ENCODE results near the gene KHK.
"Not testable (repeated sequence)": the region's sequence is repeated elsewhere in the genome, so short reads cannot be mapped to it uniquely, and the experiment has no call there.

The KHK gene

GRCh38 chr2:27099334-27099955 lies 12.9 kb downstream of the KHK start:
- H3K4me3 ChIP-seq (ENCODE audit: low read depth, low read length): no peak overlapping the region
- no peak for DNase-seq (ENCODE audit: low read depth)
- no peak for TF ChIP-seq CTCF (IDR thresholded peaks at IDR 0.05; ENCODE audit: insufficient read depth, low read depth, low read length, missing control alignments)

DNA sequence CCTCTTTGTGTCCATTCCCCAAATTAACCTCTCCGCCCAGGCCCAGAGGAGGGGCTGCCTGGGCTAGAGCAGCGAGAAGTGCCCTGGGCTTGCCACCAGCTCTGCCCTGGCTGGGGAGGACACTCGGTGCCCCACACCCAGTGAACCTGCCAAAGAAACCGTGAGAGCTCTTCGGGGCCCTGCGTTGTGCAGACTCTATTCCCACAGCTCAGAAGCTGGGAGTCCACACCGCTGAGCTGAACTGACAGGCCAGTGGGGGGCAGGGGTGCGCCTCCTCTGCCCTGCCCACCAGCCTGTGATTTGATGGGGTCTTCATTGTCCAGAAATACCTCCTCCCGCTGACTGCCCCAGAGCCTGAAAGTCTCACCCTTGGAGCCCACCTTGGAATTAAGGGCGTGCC lies 13.5 kb downstream of the KHK start:
- no peak for TF ChIP-seq CTCF (IDR thresholded peaks at IDR 0.05; ENCODE audit: insufficient read depth, low read depth, low read length, missing control alignments)
- DNase-seq (ENCODE audit: low read depth): no peak

DNA sequence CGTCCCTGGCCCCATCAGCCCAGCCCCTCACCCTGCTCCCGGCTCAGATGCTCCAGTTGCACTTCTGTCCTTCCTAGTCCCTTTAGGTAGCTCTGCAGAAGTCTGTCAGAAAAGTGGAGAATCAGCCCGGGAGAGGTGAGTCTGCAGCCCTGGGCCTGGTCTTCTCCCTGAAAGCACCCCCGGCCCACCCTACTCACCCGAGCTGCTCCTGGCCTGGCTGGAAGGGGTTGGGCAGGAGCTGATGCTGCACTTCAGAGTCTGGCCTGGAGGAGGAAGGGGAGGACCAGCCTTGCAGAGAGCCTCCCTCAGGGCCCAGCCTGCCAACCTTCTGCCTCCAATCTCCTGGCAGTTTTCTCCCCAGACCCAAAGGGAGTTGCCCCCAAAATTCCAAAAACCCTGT lies 15.8 kb downstream of the KHK start:
- H3K4me3 ChIP-seq (ENCODE audit: low read depth, low read length): no peak overlapping the region
- no peak for DNase-seq (ENCODE audit: low read depth)
- TF ChIP-seq CTCF (IDR thresholded peaks at IDR 0.05; ENCODE audit: insufficient read depth, low read depth, low read length, missing control alignments): no peak

More for the DNA sequence above, 13.5 kb downstream of the KHK start:
- no peak overlapping the region for H3K4me3 ChIP-seq (ENCODE audit: low read depth, low read length)

GRCh38 chr2:27105981-27106380 lies 19.4 kb downstream of the KHK start:
- no peak overlapping the region for H3K4me3 ChIP-seq (ENCODE audit: low read depth, low read length)
- TF ChIP-seq CTCF (IDR thresholded peaks at IDR 0.05; ENCODE audit: insufficient read depth, low read depth, low read length, missing control alignments): no peak
- DNase-seq (ENCODE audit: low read depth): no peak

DNA sequence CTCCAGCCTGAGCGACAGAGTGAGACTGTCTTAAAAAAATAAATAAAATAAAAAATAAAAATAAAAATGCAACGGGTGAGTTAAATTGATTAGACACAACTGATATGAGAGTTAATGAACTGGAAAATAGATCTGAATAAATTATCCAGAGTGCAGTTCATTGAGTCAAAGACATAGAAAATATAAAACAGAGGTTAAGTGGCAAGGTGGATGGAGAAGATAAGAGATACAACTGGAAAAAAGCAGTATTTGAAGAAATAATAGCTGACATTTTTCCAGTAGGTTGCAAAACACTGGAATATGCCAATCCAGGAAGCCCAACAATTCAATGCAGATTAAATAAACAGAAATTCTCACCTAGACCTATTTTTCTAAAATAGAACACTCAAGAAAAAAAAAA lies 21.6 kb downstream of the KHK start:
- no peak for DNase-seq (ENCODE audit: low read depth)
- no peak for TF ChIP-seq CTCF (IDR thresholded peaks at IDR 0.05; ENCODE audit: insufficient read depth, low read depth, low read length, missing control alignments)
- H3K4me3 ChIP-seq (ENCODE audit: low read depth, low read length): no peak overlapping the region

GRCh38 chr2:27109083-27109482 lies 22.5 kb downstream of the KHK start:
- DNase-seq (ENCODE audit: low read depth): no peak
- no peak for TF ChIP-seq CTCF (IDR thresholded peaks at IDR 0.05; ENCODE audit: insufficient read depth, low read depth, low read length, missing control alignments)
- H3K4me3 ChIP-seq (ENCODE audit: low read depth, low read length): no peak overlapping the region

DNA sequence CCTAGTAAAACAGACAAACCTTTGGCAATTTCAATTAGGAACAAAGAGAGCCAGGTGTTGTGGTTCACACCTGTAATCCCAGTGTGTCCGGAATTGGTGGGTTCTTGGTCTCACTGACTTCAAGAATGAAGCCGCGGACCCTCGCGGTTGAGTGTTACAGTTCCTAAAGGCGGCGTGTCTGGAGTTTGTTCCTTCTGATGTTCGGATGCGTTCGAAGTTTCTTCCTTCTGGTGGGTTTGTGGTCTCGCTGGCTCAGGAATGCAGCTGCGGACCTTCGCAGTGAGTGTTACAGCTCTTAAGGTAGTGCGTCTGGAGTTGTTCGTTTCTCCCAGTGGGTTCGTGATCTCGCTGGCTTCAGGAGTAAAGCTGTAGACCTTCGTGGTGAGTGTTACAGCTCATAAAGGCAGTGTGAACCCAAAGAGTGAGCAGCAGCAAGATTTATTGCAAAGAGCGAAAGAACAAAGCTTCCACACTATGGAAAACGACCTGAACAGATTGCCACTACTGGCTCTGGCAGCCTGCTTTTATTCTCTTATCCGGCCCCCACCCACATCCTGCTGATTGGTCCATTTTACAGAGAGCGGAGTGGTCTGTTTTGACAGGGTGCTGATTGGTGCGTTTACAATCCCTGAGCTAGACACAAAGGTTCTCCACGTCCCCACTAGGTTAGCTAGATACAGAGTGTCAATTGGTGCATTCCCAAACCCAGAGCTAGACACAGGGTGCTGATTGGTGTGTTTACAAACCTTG lies 24.2 kb downstream of the KHK start:
- not testable (repeated sequence) for DNase-seq (ENCODE audit: low read depth)

DNA sequence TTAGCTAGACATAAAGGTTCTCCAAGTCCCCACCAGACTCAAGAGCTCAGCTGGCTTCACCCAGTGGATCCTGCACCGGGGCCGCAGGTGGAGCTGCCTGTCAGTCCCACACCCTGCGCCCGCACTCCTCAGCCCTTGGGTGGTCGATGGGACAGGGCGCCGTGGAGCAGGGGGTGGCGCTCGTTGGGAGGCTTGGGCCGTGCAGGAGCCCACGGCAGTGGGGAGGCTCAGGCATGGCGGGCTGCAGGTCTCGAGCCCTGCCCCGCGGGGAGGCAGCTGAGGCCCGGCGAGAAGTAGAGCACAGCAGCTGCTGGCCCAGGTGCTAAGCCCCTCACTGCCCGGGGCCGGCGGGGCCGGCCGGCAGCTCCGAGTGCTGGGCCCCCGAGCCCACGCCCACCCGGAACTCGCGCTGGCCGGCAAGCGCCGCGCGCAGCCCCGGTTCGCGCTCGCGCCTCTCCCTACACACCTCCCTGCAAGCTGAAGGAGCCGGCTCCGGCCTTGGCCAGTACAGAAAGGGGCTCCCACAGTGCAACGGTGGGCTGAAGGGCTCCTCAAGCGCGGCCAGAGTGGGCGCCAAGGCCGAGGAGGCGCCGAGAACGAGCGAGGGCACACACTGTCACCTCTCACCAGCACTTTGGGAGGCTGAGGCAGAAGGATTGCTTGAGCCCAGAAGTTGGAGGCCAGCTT lies 25.0 kb downstream of the KHK start:
- not testable (repeated sequence) for H3K4me3 ChIP-seq (ENCODE audit: low read depth, low read length); DNase-seq (ENCODE audit: low read depth)

More for the DNA sequence above, 24.2 kb downstream of the KHK start:
- H3K4me3 ChIP-seq (ENCODE audit: low read depth, low read length): not testable (repeated sequence)
